ENCODE data around the gene FN3K. TPM values are rescaled to one million over a fixed set of nuclear protein-coding genes. Genes with fewer than 3 reads are reported as not detected.

FN3K gene
- total and polyA plus RNA-seq, 2 of the 13 experiments (the other 11 are each of a cell fraction or from before 2014, with no cell fraction given), result 3.5 to 12.2 TPM

DNA sequence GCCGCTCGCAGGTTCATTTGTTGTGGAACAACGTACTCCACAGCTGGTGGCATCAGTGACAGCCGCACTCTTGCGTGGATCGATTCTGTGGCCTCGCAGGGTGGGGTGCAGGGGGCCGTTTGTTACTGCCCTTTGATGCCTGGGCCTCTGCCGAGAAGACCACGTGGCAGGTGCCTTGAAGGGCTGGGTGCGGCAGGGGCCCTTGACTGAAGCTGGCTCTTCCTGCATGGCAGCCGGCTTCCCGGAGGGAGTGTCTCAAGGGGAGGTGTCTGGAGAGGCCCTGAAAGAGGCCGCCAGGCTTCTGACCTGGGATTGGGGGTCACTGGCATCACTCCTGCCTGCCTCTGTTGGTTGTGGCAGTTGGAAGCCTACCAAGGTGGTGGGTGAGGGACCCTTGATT is 60.2 kb downstream of the FN3K start:
- in situ Hi-C loops (cut with HindIII; ENCODE audit: extremely low pct_ligation_motif_present, low pct_unique_long_range_greater_than_20kb), result no loop called here
- no peak for DNase-seq (ENCODE audit: low spot score)
- Histone ChIP-seq H3K27me3 (ENCODE audit: control insufficient read depth in 1 of 2, insufficient read depth in 2 of 2, low read length in 2 of 2) (no peaks in the 10 kb centered on the region), H3K4me1 (ENCODE audit: insufficient read depth, low read length) (no peaks in the 10 kb centered on the region), H3K4me3 (replicated peaks in 1 of 3; ENCODE audit: insufficient read depth in 1 of 3, low read depth in 2 of 3, low read length in 3 of 3) (no peak overlapping the region), H3K9ac (ENCODE audit: insufficient read depth, low read depth, low read length) (no peak overlapping the region), H3K4me2 (ENCODE audit: low read depth, low read length) (no peak overlapping the region), H2AFZ (ENCODE audit: low read length) (no peak overlapping the region), H3K79me2 (ENCODE audit: insufficient read depth, low read length) (peaks cover 2% of the 10 kb centered on the region), H3K9me3 (ENCODE audit: low read length) (no peaks in the 10 kb centered on the region), H3K27ac (ENCODE audit: extremely low read length, insufficient read depth, low read length) (no peak overlapping the region), H4K20me1 (ENCODE audit: insufficient read depth, low read length) (no peaks in the 10 kb centered on the region), H3K36me3 (replicated peaks in 1 of 2; ENCODE audit: control insufficient read depth in 1 of 2, insufficient read depth in 2 of 2, low read length in 2 of 2) (peaks cover 15 to 37% of the 10 kb centered on the region in 2 experiments)
- FAIRE-seq, result no peak
- intact Hi-C loops (cut with micrococcal nuclease; ENCODE audit: unreplicated experiment), result no loop called here
- TF ChIP-seq, protein P1, sequence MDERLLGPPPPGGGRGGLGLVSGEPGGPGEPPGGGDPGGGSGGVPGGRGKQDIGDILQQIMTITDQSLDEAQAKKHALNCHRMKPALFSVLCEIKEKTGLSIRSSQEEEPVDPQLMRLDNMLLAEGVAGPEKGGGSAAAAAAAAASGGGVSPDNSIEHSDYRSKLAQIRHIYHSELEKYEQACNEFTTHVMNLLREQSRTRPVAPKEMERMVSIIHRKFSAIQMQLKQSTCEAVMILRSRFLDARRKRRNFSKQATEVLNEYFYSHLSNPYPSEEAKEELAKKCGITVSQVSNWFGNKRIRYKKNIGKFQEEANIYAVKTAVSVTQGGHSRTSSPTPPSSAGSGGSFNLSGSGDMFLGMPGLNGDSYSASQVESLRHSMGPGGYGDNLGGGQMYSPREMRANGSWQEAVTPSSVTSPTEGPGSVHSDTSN (CRISPR knock-in tag; IDR thresholded peaks at IDR 0.05), result no peak
- no peak for TF ChIP-seq MLLT10 (CRISPR knock-in tag; IDR thresholded peaks at IDR 0.05)
- no peak for TF ChIP-seq ZNF510 (CRISPR knock-in tag; IDR thresholded peaks at IDR 0.05; ENCODE audit: low read depth)
- no peak for TF ChIP-seq ZNF740 (CRISPR knock-in tag; IDR thresholded peaks at IDR 0.05)
- no peak for TF ChIP-seq JUN (CRISPR knock-in tag; IDR thresholded peaks at IDR 0.05)
- no peak for TF ChIP-seq ZFP90 (CRISPR knock-in tag; IDR thresholded peaks at IDR 0.05; ENCODE audit: borderline replicate concordance)
- TF ChIP-seq ZNF275 (CRISPR knock-in tag; IDR thresholded peaks at IDR 0.05; ENCODE audit: borderline replicate concordance), result no peak
- TF ChIP-seq JDP2 (CRISPR knock-in tag; IDR thresholded peaks at IDR 0.05; ENCODE audit: borderline replicate concordance), result no peak
- no peak for TF ChIP-seq ZNF749 (CRISPR knock-in tag; IDR thresholded peaks at IDR 0.05; ENCODE audit: borderline replicate concordance)
- 97% methylated on average over 10 of the region's 14 CpGs for WGBS (ENCODE audit: low lambda C conversion rate)
- CTCF ChIA-PET (ENCODE audit: low intra/inter-chr PET ratio, low total read pairs), result no interaction called here
- ATAC-seq, result no peak
- no TSS peak for BruUV-seq (replicated peaks)
- POLR2A ChIA-PET, result no interaction called here
